NCI-H345 treated with DMSO at 0.1 percent for 48 hours (cell line): ENCODE measurements around the gene CARMIL1.

Experiments used
- DNase-seq: peaks from one replicate; lab custom pipeline; 2025; ENCODE audit not compliant: unreplicated experiment; lab: John Stamatoyannopoulos, UW

CARMIL1 gene

DNA sequence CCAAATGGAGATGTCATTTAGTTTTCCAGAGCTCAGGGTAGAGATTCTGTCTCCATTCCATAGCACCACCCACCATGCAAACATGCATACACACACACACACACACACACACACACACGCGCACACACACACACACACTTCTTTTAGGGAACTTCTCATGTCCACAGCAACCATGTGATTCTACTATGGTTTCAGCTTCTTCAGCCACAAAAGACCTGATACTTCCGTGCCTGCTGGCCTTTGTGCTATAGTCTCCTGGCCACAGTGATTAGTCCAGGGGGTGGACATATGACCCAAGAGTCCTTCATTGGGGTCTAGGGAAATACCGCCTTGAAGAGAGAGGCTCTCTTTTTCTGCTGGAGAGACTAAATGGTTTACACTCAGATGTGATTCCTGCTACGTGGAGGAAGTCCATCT, 53.5 kb downstream of the CARMIL1 start:
- no peak for DNase-seq

DNA sequence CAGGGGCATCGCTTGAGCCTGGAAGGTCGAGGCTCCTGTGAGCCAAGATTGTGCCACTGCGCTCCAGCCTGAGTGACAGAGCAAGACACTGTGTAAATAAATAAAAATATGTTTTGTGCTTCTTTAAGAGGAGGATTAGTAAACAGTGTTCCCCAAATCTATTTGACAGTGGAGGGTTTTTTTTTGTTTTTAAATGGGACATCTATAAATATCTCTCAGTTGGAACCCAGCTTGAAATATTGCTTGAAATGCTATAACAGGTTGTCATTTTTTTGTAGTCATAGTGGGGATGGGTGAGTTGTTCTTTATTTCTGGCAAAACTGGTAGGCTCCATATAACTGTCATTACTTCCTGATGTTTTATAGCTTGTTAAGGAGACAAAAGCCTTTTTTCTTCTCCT, 54.3 kb downstream of the CARMIL1 start:
- no peak for DNase-seq

DNA sequence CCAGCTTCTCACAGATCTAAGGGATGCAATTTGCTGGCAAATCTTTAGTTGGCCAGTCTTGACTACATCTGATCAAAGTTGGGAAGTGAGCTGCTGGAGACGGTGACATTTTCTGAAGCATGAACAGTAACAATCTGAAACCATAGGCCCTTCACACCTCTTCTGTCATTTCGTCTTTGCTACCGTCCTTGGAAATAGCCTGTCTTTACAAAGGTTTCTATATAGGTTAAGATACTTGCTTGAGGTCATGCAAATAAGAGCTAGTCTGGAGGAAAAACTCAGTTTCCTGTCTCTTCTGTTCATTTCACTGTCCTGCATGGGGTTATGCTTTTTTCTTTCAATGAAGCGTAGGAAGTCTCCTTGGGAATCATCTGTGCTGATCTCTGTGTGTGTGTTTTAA, 55.6 kb downstream of the CARMIL1 start:
- no peak for DNase-seq

DNA sequence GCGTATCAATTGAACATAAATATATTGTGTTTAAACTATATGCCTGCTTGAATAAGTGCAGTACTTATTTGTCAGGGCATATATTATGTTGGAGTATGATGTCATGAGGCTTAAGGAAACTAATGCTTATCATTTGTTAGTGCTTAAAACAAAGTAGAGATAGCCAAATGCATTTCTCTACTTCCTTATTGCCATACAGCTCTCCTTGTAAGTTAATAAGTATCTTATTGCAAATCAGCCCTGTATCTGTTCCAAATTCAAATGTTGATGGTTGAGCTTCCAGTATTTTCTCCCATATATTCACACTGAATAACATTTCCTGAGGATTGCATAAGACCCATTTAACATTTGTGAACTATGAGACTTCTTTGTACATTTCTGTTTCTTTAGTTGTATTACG, 57.8 kb downstream of the CARMIL1 start:
- DNase-seq: no peak

DNA sequence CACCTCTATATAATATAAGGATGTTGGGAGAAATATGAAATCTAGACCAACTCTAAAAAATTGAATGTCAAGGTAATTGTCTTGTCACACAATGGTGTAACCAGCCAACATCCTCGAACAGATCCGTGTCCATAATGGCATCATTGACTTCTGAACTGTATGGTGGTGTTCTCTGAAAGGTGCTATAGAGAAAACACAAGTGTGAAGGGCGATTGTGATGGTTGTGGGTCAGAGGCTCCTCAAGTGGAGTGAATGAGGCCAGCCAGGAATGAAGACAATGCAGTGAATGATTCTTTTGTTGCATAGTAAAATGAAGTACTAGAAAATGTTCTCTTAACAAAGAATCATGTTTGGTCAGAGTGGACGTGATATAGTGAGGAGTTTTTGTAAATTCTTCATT, 58.3 kb downstream of the CARMIL1 start:
- no peak for DNase-seq

DNA sequence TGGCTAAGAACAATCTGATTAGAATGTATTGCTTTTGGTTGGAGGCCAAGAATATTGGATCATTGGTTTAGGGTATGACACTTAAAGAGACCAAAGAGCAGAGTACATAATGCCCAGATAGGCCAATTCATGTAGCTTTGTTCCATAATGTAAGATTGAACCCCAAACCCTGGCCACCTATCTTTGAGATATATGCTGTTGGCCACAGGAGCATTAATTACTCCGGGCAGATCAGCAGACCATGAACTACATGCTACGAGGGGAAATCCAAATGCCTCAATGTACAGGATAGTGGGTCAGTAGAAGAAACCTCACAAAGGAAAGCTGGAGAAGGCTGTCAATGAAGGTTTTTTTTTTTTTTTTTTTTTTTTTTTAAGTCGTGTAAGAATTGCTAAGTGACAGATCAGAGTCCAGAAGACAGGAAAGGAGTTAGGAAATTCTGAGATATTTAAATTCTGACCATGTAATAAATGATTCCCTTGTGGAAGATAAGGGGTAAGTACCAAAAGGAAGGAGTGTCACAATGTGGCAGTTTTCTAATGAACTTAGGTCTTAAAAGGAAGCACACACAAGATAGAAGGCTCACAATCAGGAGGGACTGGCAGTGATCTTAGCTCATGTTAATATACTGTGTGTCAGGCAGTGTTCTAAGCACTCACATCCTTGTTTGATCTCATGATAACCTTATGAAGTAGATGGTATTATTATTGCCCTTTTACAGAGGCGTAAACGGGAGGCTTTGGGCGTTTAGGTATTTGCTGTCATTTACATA, 61.4 kb downstream of the CARMIL1 start:
- DNase-seq: no peak

DNA sequence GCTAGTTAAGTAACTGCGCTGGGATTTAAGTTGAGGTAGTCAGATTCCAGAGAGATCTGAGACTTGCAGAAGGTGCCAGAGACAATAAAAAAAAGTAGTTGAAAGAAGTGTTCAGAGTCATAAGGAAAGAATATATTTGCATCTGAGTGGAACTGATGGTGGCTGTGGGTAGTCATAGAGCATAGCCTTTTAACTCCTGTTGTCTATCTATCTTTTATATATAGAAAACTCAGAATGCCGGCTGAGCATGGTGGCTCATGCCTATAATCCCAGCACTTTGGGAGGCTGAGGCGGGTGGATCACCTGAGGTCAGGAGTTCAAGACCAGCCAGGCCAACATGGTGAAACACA, 62.0 kb downstream of the CARMIL1 start:
- DNase-seq: no peak

DNA sequence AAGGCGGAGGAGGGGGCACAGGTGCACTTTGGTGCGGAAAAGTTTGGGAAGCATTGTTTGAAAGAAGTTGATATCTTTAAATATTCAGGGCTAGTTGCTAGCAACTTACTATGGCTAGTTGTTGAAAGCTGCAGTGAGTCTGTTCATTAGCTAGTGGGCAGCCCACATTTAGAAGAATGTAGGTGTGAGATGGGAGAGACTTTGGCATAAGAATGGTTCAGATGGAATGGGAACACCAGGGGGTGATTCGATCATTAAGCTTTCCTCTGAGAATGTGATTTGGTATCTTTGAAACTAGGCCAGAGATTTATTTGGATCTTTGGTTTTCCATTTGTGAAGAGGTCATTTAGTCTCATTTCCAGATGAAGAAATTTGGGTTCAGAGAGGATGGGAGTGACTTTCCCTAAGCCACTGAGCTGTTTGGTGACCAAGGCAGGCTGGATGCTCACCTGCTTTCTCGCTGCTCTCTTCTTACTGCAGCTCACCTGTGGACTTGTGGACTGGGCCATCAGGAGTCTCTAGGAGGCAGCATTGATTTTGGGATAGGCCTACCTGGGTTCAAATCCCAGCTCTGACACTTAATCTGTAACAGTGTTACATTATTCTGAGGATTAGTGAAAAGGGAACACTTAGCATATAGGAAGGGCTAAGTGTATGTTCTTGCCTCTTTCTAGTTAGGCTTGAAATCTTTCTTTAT, 62.9 kb downstream of the CARMIL1 start:
- DNase-seq: no peak

DNA sequence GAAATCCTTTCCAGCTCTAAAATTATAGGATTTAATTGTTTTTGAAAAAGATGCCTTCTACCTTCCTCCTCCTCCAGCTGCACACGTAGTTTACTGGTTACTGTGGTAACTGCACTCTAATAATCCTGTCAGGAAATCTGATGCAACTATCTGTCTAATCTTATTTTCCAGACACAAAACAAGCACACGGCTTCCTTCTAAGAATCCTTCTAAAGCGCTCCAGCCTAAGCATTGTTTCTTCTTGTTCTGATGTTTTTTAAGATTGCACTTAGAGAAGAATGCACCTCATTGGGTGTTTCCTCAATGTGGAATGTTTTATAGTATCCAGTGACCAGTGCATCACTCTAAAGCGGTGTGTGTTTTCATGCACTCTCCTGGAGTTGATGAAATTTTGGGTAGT, 63.6 kb downstream of the CARMIL1 start:
- no peak for DNase-seq

DNA sequence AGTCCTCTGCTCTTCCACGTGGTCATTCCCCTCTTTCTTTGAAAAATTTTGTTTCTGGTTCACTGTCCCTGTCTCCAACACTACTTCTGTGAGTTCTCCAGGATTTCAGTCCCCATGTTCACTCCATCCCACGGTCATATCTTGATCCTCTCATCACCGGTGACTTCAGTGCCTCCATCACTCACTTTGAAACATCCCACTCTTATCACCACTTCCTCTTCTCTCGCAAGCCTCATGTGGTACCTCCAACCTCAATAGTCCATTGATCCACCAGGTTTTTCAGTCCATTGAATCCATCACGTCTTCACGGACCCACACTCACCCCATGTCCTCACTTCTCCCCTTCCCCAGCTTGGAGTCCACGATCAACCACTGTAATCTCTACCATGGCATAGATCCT, 64.8 kb downstream of the CARMIL1 start:
- no peak for DNase-seq

DNA sequence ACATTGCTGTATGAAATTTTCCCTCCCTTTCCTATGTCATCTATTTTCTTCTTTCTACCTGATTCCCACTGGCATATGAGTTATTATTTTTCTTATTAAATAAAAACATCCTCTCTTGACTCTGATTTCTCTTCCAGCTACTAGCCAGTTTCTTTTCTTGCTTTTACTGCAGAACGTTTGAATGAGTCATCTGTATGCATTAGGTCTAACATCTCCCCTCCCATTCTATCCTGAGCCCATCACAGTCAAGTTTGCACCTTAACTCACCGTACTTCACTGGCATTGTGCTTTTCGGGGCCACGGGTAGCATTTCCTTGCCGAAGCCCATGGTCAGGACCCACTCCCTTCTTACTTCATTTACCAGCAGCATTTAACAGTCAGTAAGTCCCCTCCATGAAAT, 65.7 kb downstream of the CARMIL1 start:
- DNase-seq: no peak

DNA sequence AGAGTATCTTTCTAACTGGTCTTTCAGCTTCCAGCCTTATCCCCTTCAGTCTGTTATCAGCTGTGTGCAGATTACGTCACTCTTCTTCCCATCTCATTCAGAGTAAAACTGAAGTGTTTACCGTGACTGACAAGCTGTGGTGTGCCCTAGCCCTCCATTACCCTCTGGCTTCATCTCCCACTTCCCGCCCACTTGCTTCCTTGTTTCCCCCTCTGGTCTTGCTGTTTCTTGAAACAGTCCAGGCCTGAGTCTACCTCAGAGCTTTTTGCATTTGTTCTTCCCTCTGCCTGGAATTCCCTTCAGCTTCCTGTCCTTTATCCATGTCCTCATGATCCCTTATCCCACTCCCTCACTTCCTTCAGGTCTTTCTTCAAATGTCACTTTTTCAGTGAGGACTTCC, 66.9 kb downstream of the CARMIL1 start:
- DNase-seq: peak; percentile 46

DNA sequence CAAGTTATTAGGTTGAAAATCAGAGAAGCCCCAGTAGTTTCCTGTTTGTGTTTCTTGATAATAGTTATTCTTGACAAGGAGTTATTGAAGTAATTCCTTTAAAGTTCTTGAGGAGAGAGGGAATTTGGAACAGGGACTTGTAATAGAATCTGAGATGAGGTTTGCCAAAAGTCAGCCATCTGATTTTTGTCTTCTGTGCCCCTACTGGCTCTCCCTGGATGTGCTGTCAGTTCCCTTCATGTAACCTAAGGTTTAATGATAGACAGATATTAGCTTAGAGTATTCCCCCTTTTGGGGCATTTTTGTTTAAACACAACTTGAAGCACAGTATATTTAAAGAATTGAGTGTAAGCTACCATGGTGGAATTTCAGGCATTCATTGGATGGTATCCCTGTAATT, 71.4 kb downstream of the CARMIL1 start:
- DNase-seq: no peak

DNA sequence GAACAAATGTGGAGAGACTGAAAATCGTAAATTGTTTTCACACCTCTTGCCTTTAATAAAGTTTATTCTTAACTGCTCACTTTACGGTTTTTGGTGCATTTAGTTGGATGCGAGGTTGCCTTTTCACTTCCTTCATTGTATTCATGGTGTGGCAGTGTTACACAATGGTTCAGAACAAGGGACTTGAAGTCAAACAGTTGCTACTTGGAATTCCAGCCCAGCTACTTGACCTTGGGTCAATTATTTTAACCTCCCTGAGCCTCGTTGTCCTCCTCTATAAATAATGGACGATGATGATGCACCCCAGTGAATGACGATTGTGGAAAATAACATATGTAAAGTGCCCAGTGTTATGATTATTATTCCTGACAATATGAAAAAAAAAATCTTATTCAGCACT, 72.3 kb downstream of the CARMIL1 start:
- no peak for DNase-seq

DNA sequence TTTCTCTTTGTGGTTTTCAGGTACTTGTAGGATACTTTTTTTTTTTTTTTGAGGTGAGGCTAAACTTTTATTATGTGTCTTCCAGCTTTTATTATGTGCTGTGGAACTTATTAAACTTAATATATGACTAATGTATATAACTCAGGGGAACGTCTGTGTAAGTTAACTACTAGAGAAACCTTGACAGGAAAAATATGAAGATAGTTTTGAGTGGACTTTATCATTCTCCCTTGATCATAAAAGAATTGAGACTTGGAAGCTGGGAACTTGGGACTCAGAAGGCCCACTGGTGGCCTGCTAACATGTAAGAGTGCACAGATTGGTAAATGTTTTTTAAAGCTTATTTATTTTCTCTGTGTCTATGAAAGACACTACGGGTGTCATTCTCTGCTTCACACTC, 73.1 kb downstream of the CARMIL1 start:
- no peak for DNase-seq

DNA sequence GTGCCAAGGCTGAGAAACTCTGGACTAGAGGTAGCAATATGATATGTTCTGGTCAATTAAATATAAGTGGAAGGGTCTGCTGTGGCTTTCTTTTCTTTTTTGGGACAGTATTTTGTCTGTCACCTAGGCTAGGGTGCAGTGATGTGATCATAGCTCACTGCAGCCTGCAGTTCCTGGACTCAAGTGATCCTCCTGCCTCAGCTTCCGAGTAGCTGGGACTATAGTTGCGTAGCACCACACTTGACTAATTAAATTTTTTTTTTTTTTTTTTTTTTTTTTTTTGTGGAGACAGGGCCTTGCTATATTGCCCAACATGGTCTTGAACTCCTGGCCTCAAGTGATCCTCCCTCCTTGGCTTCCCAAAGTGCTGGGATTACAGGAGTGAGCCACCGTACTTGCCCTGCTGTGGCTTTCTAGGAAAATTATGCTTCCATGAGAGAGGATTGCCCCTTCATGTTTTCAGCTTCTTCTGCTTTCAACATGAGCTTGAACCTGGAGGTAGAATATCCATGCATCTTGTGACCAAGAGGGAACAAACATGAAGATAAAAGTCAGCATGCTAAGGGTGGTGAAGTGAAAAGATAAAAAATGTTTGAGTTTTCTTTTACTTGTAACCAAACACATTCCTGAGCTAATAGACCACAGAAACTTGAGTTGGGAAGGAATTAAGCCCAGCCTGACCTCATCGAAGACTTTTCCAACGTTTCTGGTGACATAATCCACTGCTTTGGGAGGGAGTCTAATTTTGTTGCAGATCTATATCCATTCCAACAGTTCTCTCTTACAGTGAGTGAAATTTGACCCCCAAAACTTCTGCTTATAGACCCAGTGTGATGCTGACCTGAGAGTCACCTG, 75.1 kb downstream of the CARMIL1 start:
- DNase-seq: no peak

DNA sequence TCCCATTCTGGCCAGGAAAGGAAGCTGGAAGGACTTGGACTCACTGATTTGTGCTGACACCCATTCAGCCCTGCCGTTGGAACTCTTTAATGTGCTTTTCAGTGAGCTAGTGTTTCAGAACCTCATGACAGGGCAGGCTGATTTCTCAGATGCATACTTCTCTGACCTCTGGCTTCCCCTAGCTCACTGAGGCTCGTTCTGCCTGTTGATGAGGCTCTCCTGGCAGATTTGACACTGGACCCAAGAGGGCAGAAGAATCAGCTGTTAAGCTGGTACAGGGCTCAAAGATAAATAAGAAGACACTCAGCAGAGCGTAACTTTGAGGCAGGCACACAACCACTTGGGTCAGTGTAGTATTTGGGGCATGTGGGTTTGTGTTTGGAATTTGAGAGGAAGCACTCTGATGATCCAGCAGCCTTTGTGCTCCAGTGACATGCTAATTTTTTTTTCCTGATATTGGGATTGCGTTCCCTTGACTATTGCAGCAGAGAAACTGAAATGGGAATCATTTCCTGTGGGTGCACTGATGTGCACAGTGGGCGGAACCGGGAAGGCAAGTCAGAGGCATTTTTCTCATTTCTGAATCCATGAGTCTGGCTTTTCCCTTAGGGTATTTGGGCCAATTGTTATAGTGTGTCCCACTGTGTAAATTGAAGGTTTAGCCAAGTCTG, 80.2 kb downstream of the CARMIL1 start:
- DNase-seq: no peak

DNA sequence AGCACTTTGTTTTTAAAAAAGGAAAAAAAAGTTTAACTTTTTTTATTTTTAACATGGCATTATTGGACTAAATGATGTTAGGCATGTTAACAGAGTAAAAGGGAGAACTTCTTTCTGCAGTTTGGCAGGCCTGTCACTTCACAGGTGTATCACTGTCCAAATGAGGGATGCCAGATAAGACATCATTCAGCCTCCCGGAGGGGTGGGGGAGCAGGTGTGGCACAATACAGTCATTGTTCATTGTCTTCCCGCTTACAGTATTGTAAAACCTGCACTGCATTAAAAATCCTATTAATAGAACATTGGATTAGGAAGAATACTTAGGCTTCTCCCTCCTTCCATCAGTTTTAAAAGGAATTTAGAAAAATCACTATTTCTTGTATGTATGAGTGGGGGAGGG, 80.7 kb downstream of the CARMIL1 start:
- DNase-seq: peak; percentile 50

DNA sequence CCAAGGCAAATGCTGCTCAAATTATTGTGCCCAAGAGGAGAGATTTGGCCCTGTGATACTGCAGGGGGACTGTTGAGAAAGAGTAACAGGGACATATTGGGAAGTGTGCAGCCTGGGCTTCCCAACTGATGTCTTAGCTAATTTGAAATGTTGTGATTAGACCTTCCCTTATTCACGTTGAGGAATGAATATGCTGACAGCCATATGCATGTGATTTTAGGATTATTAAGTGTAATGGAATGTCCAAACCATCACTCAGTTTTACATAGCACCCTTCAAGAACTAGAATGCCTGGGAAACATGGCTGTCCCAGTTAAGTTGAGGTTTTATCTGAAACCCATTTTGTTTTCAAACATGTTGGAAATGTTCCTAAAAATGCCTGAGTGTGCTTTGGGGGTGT, 81.4 kb downstream of the CARMIL1 start:
- no peak for DNase-seq

DNA sequence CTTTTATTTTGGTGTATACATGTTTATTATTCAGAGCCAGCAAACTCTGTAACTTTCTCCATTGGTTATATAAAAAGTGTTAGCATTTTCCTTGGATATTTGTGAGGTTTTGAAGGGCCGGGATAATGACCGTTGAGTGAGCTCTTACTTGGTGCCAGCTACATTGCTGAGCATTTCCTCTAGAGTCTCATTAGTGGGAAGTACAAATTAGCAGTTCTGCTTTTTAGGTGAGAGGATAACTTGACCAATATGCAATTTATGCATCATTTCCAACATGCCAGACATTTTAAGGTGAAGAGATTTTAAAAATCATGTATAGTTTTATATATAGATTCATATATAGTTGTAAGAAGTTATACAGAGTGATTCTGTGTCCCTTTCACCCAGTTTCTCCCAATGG, 84.3 kb downstream of the CARMIL1 start:
- no peak for DNase-seq

DNA sequence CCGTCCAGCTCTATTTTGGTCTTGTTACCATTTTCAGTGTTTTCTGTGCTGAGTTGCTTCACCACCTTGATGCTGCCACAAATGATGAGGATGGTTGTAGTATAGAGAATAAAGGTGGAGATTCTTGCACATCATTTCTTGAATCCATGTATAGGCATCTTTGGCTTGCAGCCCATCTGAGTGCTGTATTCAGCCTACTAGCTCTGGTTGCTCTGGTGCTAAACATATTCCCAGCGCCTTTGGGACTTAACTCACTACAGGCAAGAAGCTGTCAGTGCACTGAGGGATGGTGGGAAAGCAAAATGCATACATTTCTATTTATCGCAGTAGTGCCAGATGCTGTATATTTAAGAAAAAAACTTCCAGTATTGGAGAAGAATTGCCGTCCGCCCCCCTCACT, 86.0 kb downstream of the CARMIL1 start:
- no peak for DNase-seq
